ENCODE results near the gene RRP36.

RRP36 gene

GRCh38 chr6:43007126-43007525, 14.3 kb upstream of the RRP36 start:
- FAIRE-seq (no peak), DNase-seq (ENCODE audit: low spot score) (no peak)

DNA sequence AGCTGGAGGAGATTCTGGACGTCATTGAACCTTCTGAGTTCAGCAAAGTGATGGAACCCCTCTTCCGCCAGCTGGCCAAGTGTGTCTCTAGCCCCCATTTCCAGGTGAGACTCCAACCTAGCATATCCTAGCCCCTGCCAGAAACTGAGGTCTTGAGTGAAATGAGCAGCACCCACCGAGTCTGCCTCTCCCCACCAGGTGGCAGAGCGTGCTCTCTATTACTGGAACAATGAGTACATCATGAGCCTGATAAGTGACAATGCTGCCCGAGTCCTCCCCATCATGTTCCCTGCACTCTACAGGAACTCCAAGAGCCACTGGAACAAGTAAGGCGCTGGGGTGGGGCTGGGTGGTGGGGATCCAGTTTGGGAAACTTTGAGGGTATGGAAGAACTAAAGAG, 12.3 kb upstream of the RRP36 start:
- FAIRE-seq = no peak
- DNase-seq (ENCODE audit: low spot score) = no peak

GRCh38 chr6:43011207-43011606, 10.2 kb upstream of the RRP36 start:
- FAIRE-seq = no peak

DNA sequence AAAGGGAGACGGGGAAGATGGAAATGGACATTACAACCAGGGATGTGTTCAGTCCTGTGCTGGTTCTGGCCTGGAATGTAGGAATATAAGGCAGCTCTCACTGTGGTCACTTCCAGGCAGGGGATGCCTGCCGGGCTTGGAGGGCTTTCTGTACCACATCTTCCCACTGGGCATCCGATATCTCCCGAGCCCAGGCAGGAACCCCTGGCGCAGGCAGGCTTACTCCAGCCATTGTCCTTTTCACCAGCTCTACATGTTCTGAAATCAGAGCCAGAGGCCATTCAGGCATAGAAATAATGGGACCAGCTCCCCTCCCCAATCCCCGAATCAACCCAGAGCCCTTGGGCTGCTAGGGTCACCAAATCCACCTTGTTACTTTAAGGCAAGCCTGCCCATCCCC, 9.1 kb upstream of the RRP36 start:
- DNase-seq (ENCODE audit: low spot score) (no peak), FAIRE-seq (no peak)

More at GRCh38 chr6:43011207-43011606, 10.2 kb upstream of the RRP36 start:
- no peak for DNase-seq (ENCODE audit: low spot score)

- FAIRE-seq (no peak), DNase-seq (ENCODE audit: low spot score) (peak; percentile 18)
These were observed 8.2 kb upstream of the RRP36 start for GRCh38 chr6:43013097-43013842.

GRCh38 chr6:43013843-43014433, 7.5 kb upstream of the RRP36 start, which contains the start of the genes KLHDC3 and MEA1:
KLHDC3 (plus strand) TSS chr6:43014249; CDS start chr6:43017193, 2,944 bp downstream.
MEA1 (minus strand) TSS chr6:43013946; CDS start chr6:43013813, 133 bp downstream.
- DNase-seq (ENCODE audit: low spot score) (peak; percentile 99), FAIRE-seq (peak; percentile 89)

- DNase-seq (ENCODE audit: low spot score) = no peak
- FAIRE-seq = no peak
These were observed 7.0 kb upstream of the RRP36 start for GRCh38 chr6:43014434-43014909.

DNA sequence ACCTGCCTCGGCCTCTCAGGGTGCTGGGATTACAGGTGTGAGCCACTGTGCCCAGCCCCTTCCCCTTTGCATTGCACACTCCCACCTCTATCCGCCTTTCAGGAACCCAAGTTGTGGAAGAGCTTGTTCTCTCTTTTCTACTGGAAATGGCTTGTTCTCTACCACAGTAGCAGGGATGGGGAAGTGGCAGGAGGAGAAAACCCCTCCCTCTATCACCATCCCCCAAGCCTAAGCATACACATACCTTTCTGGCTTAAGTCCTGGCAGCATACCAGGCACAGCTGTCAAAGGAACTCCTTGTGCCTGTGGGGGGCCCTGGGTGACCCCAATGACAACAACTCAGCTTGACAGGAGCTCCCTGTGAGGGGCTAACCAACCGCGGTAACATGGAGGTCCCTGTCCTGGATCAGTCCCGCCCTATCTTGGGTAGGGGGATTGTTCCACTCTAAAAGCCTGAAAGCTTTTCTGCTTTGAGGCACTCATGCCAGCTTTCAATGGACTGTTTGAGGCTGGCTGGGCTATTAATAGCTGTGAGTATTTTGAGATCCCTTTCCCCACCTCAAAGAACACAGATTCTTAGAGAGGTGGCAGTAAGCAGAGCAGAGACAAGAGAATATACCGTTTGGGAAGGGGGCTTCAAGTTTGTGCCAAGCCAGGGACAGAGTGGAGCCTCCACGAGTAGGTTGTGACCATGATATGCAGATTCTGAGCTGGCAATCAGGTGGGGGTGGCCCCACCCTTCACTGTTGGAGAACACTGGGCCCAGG, 5.1 kb upstream of the RRP36 start:
- FAIRE-seq = no peak
- DNase-seq (ENCODE audit: low spot score) = no peak

- no peak for DNase-seq (ENCODE audit: low spot score)
These were observed 4.5 kb upstream of the RRP36 start for GRCh38 chr6:43016943-43017334.

GRCh38 chr6:43019152-43019551, 2.3 kb upstream of the RRP36 start:
- no peak for DNase-seq (ENCODE audit: low spot score)
- no peak for FAIRE-seq

More at GRCh38 chr6:43016943-43017334, 4.5 kb upstream of the RRP36 start:
- no peak for FAIRE-seq

GRCh38 chr6:43020052-43020705, 1.2 kb upstream of the RRP36 start:
- DNase-seq (ENCODE audit: low spot score) (no peak), FAIRE-seq (no peak)

- DNase-seq (ENCODE audit: low spot score) = no peak
- FAIRE-seq = no peak
These were observed 576 bp upstream of the RRP36 start for GRCh38 chr6:43020847-43021246.

DNA sequence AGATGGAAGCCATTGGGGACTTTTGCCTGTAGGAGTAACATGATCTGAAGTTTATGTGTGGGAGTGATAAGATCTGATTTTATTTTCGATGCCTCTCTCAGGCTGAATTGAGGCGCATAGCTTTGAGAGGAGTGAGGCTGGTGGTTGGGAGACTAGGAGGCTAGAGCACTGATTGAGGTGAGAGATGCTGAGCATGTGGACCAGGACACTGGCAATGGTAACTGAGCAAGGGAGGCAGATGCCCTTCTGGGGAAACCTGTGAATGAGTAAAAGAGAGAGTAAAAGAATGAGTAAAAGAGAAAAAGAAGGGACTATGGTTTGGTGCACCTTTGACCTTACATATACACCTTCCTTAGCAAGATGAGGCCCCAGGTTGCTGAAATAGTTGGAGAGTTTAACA, 3.0 kb downstream of the RRP36 start:
- FAIRE-seq = no peak
- DNase-seq (ENCODE audit: low spot score) = no peak

DNA sequence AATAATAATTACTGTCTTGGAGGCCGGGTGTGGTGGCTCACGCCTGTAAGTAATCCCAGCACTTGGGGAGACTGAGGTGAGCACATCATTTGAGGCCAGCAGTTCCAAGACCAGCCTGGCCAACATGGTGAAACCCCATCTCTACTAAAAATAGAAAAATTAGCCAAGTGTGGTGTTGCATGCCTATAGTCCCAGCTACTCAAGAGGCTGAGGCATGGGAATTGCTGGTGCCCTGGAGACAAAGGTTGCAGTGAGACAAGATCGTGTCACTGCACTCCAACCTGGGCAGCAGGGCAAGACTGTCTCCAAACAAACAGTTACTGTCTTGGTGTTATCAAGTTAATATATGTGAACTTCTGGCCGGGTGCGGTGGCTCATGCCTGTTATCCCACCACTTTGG, 4.9 kb downstream of the RRP36 start:
- DNase-seq (ENCODE audit: low spot score) (no peak), FAIRE-seq (no peak)

- no peak for DNase-seq (ENCODE audit: low spot score)
- FAIRE-seq = no peak
These were observed 7.7 kb downstream of the RRP36 start for GRCh38 chr6:43029120-43029519.

DNA sequence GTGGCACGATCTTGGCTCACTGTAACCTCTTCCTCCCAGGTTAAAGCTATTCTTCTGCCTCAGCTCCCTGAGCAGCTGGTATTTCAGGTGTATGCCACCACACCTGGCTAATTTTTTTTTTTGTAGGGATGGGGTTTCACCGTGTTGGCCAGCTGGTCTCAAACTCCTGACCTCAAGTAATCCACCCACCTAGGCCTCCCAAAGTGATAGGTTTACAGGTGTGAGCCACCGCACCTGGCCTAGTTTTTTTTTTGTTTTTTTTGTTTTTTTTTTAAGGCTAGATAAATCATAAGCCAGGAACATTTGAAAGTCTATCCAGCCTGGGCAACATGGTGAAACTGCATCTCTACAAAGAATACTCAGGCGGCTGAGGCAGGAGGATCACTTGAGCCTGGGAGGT, 10.9 kb downstream of the RRP36 start:
- FAIRE-seq = no peak
- no peak for DNase-seq (ENCODE audit: low spot score)

- FAIRE-seq = no peak
- DNase-seq (ENCODE audit: low spot score) = no peak
These were observed 12.2 kb downstream of the RRP36 start for GRCh38 chr6:43033496-43034189.

GRCh38 chr6:43034190-43034525, 12.7 kb downstream of the RRP36 start:
- no peak for FAIRE-seq
- no peak for DNase-seq (ENCODE audit: low spot score)

GRCh38 chr6:43035495-43036194, 14.2 kb downstream of the RRP36 start:
- no peak for DNase-seq (ENCODE audit: low spot score)
- FAIRE-seq = no peak

- DNase-seq (ENCODE audit: low spot score) (no peak), FAIRE-seq (no peak)
These were observed 15.3 kb downstream of the RRP36 start for GRCh38 chr6:43036712-43037111.
